Epithelial cell of esophagus (primary cell): ENCODE data around the gene RNASE4.

Source experiments
- DNase-seq: peaks from one replicate; pipeline ENCODE4 v3.0.0; 2010; ENCODE audit warnings: low read depth
- H3K4me3 ChIP-seq: 2 replicates; pipeline ENCODE4 v1.5.1; 2011; ENCODE audit warnings: mild to moderate bottlenecking, low read length, control low read depth
- TF ChIP-seq, protein P1 (sequence below): IDR thresholded peaks from 2 replicates; pipeline ENCODE4 v1.5.1; 2011; ENCODE audit warnings: low read depth, mild to moderate bottlenecking, low read length, control low read depth, inconsistent platforms; ENCODE audit not compliant: insufficient read depth; ENCODE audit errors: missing control alignments

The RNASE4 gene

DNA sequence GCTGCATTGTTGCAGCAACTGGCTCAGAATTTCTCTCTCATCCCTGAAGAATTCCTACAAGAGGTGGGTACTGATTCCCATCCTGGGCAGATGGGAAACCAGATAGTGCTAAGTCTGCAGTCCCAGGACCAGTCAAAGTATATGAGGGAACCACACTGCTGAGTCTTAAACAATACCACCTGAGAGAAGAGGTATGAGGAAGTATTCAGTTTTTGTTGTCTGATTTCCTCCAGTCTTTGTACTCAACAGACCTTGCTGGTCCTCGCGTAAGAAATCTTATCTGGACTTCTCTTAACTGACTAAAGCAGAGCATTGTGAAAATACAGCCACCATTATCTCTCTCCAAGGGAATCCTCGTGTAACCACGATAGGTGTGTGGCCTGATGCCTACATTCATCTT is 57.8 kb downstream of the RNASE4 start:
- DNase-seq, result no peak
- TF ChIP-seq, protein P1, sequence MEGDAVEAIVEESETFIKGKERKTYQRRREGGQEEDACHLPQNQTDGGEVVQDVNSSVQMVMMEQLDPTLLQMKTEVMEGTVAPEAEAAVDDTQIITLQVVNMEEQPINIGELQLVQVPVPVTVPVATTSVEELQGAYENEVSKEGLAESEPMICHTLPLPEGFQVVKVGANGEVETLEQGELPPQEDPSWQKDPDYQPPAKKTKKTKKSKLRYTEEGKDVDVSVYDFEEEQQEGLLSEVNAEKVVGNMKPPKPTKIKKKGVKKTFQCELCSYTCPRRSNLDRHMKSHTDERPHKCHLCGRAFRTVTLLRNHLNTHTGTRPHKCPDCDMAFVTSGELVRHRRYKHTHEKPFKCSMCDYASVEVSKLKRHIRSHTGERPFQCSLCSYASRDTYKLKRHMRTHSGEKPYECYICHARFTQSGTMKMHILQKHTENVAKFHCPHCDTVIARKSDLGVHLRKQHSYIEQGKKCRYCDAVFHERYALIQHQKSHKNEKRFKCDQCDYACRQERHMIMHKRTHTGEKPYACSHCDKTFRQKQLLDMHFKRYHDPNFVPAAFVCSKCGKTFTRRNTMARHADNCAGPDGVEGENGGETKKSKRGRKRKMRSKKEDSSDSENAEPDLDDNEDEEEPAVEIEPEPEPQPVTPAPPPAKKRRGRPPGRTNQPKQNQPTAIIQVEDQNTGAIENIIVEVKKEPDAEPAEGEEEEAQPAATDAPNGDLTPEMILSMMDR, result no peak
- no peak overlapping the region for H3K4me3 ChIP-seq

DNA sequence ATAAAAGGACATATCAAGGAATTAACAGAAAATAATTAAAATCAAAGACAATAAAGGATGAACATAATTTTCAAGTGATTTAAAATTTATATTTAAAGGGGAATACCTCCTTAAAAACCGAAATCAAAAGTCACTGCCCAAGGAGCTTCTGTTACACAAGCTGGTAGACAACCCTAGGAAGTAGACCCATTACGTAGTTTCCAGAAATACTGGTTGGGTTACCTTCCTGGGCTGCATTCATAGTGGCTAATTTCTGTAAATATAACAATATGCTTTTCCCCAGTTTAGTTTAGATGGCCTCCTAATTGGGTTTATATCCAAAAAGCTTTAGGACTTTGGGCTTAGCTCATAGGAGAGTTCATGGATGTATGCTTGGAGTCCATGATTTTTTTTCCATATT is 59.2 kb downstream of the RNASE4 start:
- TF ChIP-seq, protein P1, result no peak
- peak; percentile 48 for DNase-seq
- H3K4me3 ChIP-seq, result no peak overlapping the region

DNA sequence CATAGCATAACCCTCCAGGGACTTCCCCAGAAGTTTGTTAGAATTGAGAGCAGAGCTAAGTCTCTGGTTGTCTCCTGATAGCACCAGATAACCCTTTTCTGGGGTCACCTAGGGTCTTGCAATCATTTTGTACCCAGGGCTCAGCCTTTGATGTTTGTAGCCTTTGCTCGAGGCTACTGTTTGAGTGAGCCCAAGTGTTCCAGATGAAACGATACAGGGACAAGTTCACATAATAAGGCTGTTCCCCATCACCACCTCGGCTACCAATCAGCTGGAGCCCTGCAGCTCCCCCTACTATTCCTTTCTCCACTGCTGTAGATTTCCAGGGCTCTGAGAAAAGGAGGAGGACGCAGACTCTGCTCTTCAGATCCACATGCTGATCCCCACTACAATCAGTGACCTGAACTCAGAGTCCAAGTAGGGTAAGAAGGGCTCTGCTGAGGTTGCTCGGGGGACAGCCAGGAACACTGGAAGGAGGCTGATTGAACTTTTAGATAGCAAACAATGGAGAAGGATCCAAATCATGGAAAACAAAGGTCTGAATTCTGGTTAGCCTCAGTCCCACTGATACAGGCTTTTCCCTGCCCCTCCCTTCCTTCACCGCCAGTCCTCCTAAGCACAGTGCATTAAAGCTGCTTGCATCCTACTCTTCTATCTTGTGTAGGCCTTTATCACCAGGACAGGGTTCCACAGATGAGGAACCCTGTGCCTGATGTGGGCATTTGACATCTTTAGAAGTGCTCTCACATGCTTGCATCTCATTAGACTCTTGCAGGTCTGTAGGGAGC is 61.4 kb downstream of the RNASE4 start, which contains the start of gene EDDM3A:
Gene EDDM3A (plus strand): TSS at position 317 of the 788 bp plus-strand sequence. CDS start 1,694 bp downstream, outside the sequence.
- no peak within 1 kb of the TSS for H3K4me3 ChIP-seq
- TF ChIP-seq, protein P1, result no peak
- DNase-seq, result no peak

DNA sequence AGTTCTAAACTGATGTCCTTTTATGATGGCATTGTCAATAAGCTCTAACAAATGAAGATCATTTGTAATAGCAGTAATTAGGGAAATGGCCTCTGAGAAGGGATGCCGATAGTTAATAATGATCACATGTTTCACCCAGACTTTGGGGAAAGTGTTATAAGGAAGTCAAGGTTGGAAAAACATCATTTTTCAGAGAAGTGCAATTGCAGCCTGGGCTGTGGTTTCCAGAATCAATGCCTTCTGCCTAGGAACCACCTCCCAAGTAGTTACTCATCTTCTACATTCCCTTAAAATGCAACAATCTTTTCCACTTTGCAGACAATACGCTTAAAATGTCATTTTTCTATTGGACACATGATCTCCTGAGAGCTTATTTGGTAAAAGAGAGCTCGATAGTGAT is 62.2 kb downstream of the RNASE4 start:
- DNase-seq, result no peak
- H3K4me3 ChIP-seq, result no peak overlapping the region
- TF ChIP-seq, protein P1, result no peak

DNA sequence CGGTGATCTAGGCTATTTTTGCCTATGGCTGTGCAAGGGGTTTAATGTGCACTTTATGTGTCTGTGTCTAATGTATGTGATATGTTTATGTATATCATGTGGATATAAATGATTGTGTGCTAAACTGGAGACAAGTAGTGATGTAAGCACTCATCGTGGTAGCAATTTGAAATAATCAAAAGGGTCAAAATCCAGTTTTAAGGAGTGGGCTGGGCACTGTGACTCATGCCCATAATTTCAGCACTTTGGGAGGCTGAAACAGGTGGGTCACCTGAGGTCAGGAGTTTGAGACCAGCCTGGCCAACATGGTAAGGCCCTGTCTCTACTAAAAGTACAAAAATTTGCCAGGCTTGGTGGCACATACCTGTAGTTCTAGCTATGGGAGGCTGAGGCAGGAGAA is 64.1 kb downstream of the RNASE4 start:
- no peak for DNase-seq
- no peak overlapping the region for H3K4me3 ChIP-seq
- TF ChIP-seq, protein P1, result no peak

DNA sequence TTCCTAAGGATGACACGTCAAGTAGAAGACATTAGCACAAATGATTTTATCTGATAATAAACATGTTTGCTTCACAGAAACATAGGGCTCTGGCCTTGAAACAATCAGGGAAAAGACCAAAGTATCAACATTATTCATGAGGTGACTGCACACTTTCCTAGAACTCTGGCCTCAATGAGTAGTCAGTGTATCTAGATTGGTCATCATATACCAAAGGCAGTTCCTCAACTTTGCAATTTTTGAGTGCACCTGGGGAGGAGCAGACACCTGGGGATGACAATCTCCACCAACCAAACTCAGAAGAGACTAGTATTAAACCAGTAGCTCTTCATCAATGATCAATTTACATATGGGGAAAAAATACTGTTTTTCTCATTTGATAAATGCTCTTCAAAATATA is 65.8 kb downstream of the RNASE4 start:
- DNase-seq, result no peak
- TF ChIP-seq, protein P1, result no peak
- H3K4me3 ChIP-seq, result no peak overlapping the region
